ENCODE results near the gene TTLL5. TPM values are rescaled to one million over a fixed set of nuclear protein-coding genes. Genes with fewer than 3 reads are reported as not detected.
"Not testable (repeated sequence)": the region's sequence is repeated elsewhere in the genome, so short reads cannot be mapped to it uniquely, and the experiment has no call there.

The TTLL5 gene
- total RNA-seq, 1 donor from 2014 or later = 15.1 TPM

- DNase-seq = no peak
- no peak for ATAC-seq (ENCODE audit: poor library complexity)
- intact Hi-C loops (cut with DNase I) = no loop called here
Measured at GRCh38 chr14:75840911-75841310, 179.9 kb downstream of the TTLL5 start.

- DNase-seq = no peak
- intact Hi-C loops (cut with DNase I) = no loop called here
- no peak for ATAC-seq (ENCODE audit: poor library complexity)
Measured at GRCh38 chr14:75842551-75842950, 181.5 kb downstream of the TTLL5 start.

DNA sequence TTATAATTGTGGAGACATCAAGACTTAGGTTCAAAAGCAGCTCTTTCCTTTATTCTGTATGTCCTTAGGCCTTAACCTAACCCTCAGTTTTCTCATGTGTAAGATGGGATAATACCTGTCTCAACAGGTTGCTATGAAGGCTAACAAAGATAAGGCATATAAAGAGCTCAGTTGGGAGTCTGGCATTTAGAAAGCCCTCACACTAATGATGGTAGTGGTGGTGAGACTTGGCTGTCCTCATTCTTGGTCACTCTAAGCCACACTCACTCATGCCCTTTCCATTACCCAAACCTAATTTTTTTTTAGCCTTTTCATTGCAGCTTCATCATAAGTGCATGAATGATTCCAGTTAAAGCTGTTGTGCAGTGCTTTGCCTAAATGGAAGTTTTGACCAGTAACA is 183.4 kb downstream of the TTLL5 start:
- intact Hi-C loops (cut with DNase I) = no loop called here
- no peak for ATAC-seq (ENCODE audit: poor library complexity)

DNA sequence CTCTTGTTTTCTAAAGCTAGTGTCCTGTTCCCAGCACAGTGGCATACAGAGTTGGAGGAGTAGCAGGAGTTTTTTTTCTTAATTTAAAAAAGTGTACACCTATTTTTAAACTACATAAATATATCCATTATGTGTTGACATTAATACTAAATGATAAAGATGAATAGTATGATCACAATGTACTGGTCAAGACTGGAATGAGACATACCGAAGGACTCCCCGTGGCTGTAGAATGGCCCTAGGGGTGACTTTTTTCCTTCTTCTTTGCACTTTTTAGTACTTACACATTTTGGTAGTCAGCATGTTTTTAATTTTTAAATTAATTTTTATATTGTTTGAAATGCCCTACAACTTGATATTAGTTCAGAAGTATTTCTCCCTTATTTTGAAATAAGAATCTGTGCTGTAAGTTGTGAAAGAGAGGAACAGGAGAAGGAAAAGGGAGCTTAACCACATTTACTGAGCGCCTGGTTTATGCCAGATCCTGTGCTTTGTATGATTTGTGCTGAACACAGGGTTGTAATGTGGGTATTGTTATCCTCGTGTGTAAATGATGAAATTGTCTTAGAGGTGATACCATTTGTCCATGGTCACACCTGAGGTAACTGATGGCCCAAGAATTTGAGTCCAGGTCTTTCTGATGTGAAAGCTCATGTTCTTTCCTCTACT is 184.2 kb downstream of the TTLL5 start:
- no peak for DNase-seq
- no peak for ATAC-seq (ENCODE audit: poor library complexity)
- intact Hi-C loops (cut with DNase I) = no loop called here

More for the DNA sequence above, 183.4 kb downstream of the TTLL5 start:
- DNase-seq = no peak

GRCh38 chr14:75846694-75847093 is 185.6 kb downstream of the TTLL5 start:
- DNase-seq; intact Hi-C loops (cut with DNase I); ATAC-seq (ENCODE audit: poor library complexity): not testable (repeated sequence)

- intact Hi-C loops (cut with DNase I) = no loop called here
- DNase-seq (no peak), ATAC-seq (ENCODE audit: poor library complexity) (no peak)
Measured at GRCh38 chr14:75847584-75847983, 186.5 kb downstream of the TTLL5 start.

- intact Hi-C loops (cut with DNase I) = no loop called here
- DNase-seq (no peak), ATAC-seq (ENCODE audit: poor library complexity) (no peak)
Measured at GRCh38 chr14:75848167-75848913, 187.3 kb downstream of the TTLL5 start.

DNA sequence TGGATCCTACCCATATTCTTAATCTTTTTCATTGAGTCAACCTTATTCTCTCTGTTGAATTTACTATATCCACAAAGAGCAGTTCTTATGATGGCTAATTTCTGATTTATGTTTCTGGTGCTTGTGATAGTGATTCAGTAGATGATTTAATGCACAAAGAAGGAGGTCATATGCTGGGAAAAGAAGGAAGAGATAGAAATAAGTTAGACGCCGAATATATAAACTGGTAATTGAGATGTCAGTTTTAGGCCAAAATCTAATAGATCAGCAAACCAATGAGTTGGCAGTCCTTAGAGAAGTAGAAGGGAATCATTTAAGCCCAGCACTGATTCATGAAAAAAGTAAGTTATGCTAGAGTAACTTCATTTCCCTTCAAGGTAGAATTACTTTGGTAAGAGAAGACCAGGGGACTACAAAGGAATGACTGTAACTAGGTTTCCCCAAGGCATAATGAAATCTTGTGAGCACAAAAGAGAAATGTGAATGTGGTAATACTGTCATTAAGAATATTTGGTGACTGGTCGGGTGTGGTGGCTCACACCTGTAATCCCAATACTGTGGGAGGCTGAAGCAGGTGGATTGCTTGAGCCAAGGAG is 188.4 kb downstream of the TTLL5 start:
- intact Hi-C loops (cut with DNase I) = no loop called here
- DNase-seq (no peak), ATAC-seq (ENCODE audit: poor library complexity) (no peak)

GRCh38 chr14:75851574-75851866 is 190.5 kb downstream of the TTLL5 start:
- intact Hi-C loops (cut with DNase I) = no loop called here
- ATAC-seq (ENCODE audit: poor library complexity) = no peak

DNA sequence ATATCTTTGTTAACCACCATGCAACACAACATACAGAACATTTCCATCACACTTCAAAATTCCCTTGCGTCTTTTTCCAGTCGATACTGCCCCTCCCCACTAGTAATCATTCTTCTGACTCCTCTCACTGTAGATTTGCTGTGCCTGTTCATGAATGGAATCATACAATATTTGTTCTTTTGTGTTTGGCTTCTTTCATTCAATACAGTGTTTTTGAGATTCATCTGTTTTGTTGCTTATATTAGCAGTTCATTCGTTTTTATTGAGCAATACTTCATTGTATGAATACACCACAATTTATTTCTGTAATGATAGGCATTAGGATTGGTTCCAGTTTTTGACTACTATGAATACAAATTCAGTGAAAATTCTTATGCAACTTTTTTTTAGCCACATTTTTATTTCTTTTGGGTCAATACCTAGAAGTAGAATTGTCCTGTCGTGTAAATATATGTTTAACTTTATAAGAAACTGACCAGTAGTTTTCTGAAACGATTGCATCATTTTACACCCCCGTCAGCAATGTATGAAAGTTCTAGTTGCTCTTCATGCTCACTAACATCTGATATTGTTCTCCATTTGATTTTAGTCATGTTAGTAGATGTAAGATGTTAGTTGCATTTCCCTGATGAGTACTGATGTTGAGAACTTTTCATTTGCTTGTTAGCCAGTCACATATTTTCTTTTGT is 193.2 kb downstream of the TTLL5 start:
- intact Hi-C loops (cut with DNase I) = no loop called here
- DNase-seq (no peak), ATAC-seq (ENCODE audit: poor library complexity) (no peak)

More at GRCh38 chr14:75851574-75851866, 190.5 kb downstream of the TTLL5 start:
- no peak for DNase-seq

DNA sequence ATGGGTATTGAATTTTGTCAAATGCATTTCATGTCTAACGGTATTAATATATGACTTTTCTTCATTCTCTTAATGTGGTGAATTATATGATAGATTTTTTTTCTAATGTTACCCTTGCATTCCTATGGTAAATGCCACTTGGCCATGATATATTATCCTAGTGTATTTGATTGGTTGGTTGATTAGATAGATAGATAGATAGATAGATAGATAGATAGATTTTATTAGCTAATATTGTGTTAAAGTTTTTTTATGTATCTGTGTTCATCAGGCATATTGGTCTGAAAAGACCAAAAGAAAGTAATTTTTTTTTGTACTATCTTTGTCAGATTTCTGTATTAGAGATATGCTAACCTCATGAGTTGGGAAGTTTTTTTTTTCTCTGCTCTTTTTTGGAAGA is 196.2 kb downstream of the TTLL5 start:
- ATAC-seq (ENCODE audit: poor library complexity) (no peak), DNase-seq (no peak)
- intact Hi-C loops (cut with DNase I) = no loop called here

DNA sequence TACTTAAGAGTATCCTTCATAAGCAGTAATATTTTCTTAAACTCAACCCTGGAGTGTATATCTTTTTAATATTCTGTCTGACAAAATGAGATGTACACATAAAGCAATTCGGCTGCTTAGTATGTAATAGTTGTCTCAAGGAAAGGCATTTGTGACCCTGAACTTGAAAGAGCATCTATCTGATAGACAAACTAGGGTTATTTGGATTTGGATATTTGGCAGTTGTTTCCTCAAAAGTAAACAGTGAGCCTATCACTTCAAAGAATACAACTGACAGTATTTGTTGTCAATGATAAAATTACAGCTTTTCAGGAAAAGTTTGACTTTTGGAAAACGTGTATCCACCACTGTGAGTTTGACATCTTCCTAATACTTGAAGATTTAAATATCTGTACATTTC is 197.3 kb downstream of the TTLL5 start:
- ATAC-seq (ENCODE audit: poor library complexity) (no peak), DNase-seq (no peak)
- intact Hi-C loops (cut with DNase I) = no loop called here

- intact Hi-C loops (cut with DNase I) = no loop called here
- ATAC-seq (ENCODE audit: poor library complexity) = no peak
- DNase-seq = no peak
Measured at GRCh38 chr14:75859746-75860145, 198.7 kb downstream of the TTLL5 start.

GRCh38 chr14:75860561-75861160 is 199.6 kb downstream of the TTLL5 start:
- ATAC-seq (ENCODE audit: poor library complexity) = no peak
- intact Hi-C loops (cut with DNase I) = no loop called here
- DNase-seq = no peak

- DNase-seq (no peak), ATAC-seq (ENCODE audit: poor library complexity) (peak; percentile 94)
- intact Hi-C loops (cut with DNase I) = no loop called here
Measured at GRCh38 chr14:75861161-75861621, 200.1 kb downstream of the TTLL5 start.

DNA sequence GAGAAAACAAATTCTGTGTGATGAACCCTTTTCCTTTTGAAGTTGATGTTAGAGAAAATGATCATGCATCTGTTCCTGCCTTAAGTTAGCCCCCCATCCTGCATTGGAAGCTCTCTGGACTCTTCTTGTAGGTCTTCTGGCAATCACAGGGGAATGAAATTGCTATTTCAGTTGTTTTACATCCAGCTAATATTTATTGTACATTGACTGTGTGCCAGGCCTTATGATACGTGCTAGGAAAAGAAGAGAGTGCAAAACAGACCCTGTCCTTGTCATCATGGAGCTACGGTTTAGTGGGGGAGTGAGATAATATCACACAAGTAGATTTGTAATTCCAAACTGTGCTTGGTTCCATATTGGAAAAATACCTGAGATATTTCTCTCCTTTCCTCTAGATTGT is 202.2 kb downstream of the TTLL5 start:
- DNase-seq (no peak), ATAC-seq (ENCODE audit: poor library complexity) (no peak)
- intact Hi-C loops (cut with DNase I) = no loop called here

- no peak for DNase-seq
- ATAC-seq (ENCODE audit: poor library complexity) = no peak
- intact Hi-C loops (cut with DNase I) = no loop called here
Measured at GRCh38 chr14:75864352-75864751, 203.3 kb downstream of the TTLL5 start.

DNA sequence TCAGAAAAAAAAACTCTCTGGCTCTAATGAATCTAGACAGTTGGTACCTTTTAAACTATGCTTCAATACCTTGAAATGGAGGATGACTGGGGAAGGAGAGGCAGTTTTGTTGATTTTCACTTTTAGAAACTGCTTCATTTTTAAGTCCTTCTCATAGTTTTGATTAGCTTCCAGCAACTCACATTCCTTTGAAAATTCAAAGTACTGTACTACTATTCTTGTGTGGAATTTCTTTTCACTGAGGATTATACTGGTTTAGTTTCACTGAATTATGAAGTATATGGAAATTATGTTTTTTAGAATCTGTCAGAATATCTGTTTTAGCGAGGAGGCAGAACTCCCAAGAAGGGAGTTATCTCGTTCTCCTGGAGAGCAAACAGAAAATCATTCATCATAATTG is 204.5 kb downstream of the TTLL5 start:
- no peak for ATAC-seq (ENCODE audit: poor library complexity)
- intact Hi-C loops (cut with DNase I) = no loop called here
- DNase-seq = no peak

DNA sequence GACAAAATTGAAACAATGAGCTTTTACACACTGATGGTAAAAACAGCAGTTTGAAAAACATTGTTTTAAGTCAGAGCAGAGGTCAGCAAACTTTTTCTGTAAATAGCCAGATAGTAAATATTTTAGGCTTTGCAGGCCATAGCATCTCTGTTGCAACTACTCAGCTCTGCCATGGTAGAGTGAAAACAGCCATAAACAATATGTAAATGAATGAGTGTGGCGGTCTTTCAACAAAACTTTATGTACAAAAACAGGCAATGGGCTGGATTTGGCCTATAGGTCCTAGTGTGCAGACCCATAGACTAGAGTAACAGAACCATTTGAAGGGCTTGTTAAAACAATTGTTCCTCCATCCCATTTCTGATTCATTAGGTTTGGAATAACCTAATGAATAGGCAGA is 205.9 kb downstream of the TTLL5 start:
- intact Hi-C loops (cut with DNase I) = no loop called here
- DNase-seq (no peak), ATAC-seq (ENCODE audit: poor library complexity) (no peak)
